GM12872 (cell line): ENCODE results near the gene ADARB1.

ENCODE experiments used
- TF ChIP-seq, protein P1 (sequence below): IDR thresholded peaks from 3 replicates; pipeline ENCODE4 v1.5.1; 2011; ENCODE audit warnings: low read depth, mild to moderate bottlenecking, low read length, moderate library complexity; ENCODE audit not compliant: insufficient read depth

The ADARB1 gene

DNA sequence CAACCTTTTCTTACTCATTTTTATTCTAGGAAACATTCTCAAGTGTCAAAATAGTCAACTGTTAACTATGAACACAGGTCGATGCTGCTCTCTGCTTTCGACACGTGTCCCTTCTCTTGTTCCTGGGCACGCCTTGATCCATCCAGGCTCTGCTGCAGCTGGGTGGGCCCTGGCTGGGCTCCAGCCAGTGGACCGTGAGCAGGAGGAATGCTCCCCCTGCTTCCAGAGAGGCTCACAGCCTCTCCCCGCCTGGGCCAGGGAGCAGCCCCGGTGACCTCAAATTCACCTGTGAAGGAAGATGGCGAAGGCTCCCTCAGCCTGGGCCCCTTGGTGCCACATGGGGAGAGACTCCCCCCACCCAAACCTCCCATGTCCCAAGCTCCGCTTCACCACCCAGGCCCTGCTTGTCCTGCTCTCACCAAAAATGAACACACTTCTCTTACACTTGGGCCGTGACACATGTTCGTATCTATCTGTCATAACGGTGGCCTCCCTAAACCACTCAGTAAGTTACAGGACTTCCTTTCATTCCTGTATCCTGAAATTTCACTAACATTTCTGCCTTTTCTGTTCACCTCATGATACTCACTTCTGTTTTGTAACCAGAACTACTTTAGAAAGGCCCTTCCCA is 24.6 kb upstream of the ADARB1 start:
- TF ChIP-seq, protein P1, sequence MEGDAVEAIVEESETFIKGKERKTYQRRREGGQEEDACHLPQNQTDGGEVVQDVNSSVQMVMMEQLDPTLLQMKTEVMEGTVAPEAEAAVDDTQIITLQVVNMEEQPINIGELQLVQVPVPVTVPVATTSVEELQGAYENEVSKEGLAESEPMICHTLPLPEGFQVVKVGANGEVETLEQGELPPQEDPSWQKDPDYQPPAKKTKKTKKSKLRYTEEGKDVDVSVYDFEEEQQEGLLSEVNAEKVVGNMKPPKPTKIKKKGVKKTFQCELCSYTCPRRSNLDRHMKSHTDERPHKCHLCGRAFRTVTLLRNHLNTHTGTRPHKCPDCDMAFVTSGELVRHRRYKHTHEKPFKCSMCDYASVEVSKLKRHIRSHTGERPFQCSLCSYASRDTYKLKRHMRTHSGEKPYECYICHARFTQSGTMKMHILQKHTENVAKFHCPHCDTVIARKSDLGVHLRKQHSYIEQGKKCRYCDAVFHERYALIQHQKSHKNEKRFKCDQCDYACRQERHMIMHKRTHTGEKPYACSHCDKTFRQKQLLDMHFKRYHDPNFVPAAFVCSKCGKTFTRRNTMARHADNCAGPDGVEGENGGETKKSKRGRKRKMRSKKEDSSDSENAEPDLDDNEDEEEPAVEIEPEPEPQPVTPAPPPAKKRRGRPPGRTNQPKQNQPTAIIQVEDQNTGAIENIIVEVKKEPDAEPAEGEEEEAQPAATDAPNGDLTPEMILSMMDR: no peak

DNA sequence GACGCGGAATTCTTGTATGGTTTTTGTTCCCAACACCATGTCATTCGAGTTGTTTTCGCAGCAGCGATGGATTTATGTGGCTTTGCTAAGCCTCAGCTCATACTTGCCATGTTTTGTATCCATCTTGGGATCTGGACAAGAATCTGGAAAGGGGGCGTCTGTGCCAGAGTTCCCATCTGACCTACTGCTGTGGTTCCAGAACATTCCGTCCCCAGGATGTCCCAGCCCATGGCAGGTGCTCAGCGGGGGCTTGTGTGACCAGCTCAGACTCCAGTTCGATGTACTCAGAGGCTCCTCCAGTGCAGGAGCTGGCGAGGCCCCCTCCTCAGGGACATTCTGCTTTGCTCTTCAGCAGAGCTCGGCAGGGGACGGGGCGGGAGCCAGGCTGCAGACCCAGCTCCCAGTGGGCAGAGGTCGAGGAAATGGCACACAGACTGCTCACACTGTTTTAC is 24.0 kb upstream of the ADARB1 start:
- TF ChIP-seq, protein P1: no peak

DNA sequence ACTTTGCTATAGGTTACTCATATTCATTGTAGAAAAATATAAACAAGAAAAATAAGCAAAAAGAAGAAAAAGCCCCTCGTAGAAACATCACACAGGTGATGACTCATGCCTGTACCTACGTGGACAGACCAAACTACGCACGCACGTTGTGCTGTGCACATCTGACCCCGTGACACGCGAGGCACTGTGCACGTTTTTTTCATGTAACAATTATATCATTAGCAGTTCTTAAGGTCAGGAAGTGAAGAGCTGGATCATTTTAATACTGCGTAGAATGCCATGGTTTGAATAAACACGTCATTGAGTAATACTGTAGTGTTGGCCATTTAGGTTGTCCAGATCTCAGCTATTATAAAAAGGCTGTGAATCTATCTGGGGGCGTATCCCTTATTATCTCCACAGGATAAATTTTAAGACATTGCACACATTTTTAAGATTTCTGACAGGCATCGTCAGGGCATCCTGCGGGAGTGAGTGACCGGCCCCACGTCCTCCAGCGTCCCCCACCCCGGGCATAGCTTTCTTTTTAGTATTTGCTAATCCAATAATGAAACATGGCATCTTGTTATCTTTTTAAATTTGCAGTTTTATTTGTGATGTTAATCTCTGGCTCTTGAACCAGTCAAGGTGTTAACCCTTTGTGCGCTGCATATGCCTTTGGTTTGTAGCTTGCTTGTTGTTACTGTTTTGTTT is 23.4 kb upstream of the ADARB1 start:
- TF ChIP-seq, protein P1: no peak

DNA sequence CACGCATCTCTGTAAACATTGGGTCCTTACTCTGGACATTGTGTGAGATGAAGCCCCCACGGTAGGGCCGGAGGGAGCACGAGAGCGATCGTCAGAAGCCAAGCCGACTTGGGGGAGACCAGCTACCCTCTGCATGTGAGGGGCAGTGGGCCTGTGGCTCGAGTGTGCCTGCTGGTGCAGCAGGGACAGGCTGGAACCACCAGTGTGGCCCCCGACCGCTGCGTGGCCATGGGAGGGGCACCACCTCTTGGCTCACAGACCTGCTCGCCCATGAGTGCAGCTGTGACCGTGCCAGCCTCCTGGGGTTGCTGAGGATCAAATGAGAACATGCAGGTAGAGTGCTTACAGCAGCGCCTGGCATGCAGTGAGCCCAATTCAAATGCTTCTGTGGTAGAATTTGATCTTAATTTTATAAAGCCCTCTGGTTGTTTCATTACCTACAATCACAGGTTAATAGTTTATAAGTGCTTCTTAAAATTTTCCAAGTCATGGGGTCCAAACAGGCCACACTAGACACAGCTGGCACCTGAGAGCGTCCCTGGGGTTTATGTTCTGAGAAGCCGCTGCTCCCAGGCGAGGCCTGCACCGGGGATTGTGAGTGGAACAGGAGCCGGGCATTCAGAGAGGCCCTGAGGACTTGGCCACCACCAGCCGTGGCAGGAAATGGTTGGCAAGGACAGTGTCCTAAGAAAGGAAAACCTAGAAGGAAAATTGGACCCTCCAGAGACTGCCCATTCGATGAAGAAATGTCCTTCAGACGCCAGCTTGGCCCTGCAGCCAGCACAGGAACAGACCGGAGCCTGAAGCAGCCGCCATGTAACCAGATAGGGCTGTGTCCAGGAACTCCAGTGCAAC is 22.6 kb upstream of the ADARB1 start:
- TF ChIP-seq, protein P1: no peak

DNA sequence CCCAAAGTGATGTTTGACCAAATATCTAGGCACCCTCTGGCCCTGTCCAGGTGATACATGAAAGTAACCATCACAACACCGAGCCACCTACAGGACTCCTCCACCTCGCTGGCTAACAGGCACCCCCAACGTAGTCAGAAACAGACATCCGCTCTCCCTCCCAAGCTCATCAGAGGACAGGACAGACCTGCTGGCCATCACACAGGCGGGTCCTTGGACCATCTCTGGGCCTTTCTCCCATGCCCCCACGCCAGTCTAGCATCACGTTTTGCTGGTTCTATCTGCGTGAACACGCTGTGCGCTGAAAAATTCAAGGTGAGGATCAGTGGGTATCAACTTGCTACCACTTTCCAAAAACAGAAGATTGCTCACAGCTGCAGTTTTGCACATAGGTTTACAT is 21.4 kb upstream of the ADARB1 start:
- TF ChIP-seq, protein P1: no peak

DNA sequence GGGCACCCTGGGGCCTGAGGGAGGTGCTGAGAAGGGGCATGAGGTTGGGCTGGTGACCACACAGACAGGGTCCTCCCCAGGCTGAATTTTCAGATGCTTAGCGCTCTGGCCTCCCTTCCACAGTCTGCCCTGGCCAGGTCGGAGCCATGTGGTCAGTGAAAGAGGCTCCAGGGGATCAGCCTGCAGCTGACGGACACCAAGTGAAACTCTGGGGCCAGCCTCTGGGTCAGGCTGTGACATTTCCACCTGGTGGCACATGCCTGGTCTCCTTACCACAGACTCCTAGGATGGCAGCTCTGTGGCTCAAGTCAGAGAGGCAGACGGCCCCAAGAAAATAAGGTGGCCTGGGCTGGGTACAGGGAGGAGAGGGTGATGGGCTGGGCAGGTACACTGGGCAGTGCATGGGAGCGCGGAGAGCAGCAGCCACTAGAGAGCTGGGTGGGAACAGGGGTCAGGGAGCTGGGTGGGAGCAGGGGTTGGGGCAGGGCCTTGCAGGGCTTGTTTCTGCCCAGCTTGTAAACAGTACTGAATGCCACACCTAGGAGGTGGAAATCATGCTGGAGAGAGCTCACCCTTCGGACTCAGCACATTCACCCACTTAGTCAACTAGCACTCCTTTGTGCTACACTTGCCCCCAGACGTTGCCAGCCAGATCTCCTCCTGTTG is 20.7 kb upstream of the ADARB1 start:
- TF ChIP-seq, protein P1: no peak
